Activated CD4-positive, alpha-beta T cell treated with anti-CD3 and anti-CD28 coated beads for 36 hours (primary cell): ENCODE results near the gene CHD2. TPM values are rescaled to one million over a fixed set of nuclear protein-coding genes. Genes with fewer than 3 reads are reported as not detected.

Source experiments
- ATAC-seq: fragments of 200-7000 bp; cut with Tn5 transposase; one replicate; pipeline ENCODE4 v1.10.0; 2021; ENCODE audit warnings: mild to moderate bottlenecking, moderate library complexity
- CTCF ChIA-PET: fragments of 350-600 bp; sonication (Branson Sonifier 250); formaldehyde crosslinking; loops from one replicate; lab custom pipeline; 2021; ENCODE audit warnings: antibody characterized with exemption; lab: Charles Lee
- POLR2A ChIA-PET: fragments of 350-600 bp; sonication (Branson Sonifier 250); formaldehyde crosslinking; loops from one replicate; lab custom pipeline; 2021; ENCODE audit warnings: antibody characterized with exemption, inconsistent platforms; lab: Charles Lee
- DNase-seq: peaks from one replicate; pipeline ENCODE4 v3.0.0-alpha.2; 2020
- H3K27ac Mint-ChIP-seq: one replicate; pipeline ENCODE4 v1.8.0; 2021; ENCODE audit warnings: mixed read lengths
- H3K27me3 Mint-ChIP-seq: one replicate; pipeline ENCODE4 v1.8.0; 2021; ENCODE audit warnings: mixed read lengths
- H3K36me3 Mint-ChIP-seq: one replicate; pipeline ENCODE4 v1.8.0; 2021; ENCODE audit warnings: low read depth, mixed read lengths
- H3K4me1 Mint-ChIP-seq: one replicate; pipeline ENCODE4 v1.8.0; 2021; ENCODE audit warnings: mixed read lengths
- H3K4me3 Mint-ChIP-seq: one replicate; pipeline ENCODE4 v1.8.0; 2021; ENCODE audit warnings: mild to moderate bottlenecking, moderate library complexity, mixed read lengths
- H3K9me3 Mint-ChIP-seq: one replicate; pipeline ENCODE4 v1.8.0; 2021; ENCODE audit warnings: low read depth, mixed read lengths
- intact Hi-C, 2 experiments: fragments of 100-400 bp; cut with DNase I in 1 of 2; cut with micrococcal nuclease in 1 of 2; formaldehyde crosslinking; loops; one replicate each; pipeline versions ENCODE4 v1.14.2 to v1.15.1; 2022 to 2024; cut with DNase I, micrococcal nuclease
- total RNA-seq, 2 experiments: library from RNA; stranded (reverse); gene quantifications; one replicate each; pipeline ENCODE4 v1.2.3, GENCODE V29; 2021

Gene CHD2
- total RNA-seq, 2 experiments from 2014 or later, result 118 to 149 TPM

DNA sequence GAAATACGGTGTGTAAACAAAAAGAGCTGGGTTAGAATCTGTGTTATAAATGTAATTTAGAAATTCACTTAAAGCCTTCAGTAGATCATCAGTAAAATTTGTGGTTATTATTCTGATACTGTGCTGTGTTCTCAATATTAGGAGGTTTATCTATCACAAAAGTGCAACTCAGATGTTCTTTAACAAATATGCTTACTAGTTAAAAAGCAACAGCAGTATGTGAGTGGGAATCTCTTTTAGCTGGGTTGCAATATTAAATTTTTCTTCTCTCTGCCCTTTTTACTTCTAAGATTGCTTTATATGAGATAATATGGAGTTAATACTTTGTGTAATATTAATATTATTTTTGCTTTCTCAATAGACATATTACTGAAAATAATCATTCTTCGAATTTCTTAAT lies 53.4 kb downstream of the CHD2 start:
- no peaks in the 10 kb centered on the region for H3K27me3 Mint-ChIP-seq
- POLR2A ChIA-PET, result no interaction called here
- peaks cover 23% of the 10 kb centered on the region for H3K4me1 Mint-ChIP-seq
- H3K36me3 Mint-ChIP-seq, result peaks cover 76% of the 10 kb centered on the region
- no peak for DNase-seq
- no peak for ATAC-seq
- no peak overlapping the region for H3K27ac Mint-ChIP-seq
- H3K9me3 Mint-ChIP-seq, result peaks cover 14% of the 10 kb centered on the region
- intact Hi-C loops, result no loop called here
- H3K4me3 Mint-ChIP-seq, result no peak overlapping the region
- CTCF ChIA-PET, result interaction anchor here (0.7 to 3.5 kb wide), 16 partner anchors 9 to 156 kb away, joined by 3 to 19 read pairs (median 4); no protein-coding TSS in a partner anchor

DNA sequence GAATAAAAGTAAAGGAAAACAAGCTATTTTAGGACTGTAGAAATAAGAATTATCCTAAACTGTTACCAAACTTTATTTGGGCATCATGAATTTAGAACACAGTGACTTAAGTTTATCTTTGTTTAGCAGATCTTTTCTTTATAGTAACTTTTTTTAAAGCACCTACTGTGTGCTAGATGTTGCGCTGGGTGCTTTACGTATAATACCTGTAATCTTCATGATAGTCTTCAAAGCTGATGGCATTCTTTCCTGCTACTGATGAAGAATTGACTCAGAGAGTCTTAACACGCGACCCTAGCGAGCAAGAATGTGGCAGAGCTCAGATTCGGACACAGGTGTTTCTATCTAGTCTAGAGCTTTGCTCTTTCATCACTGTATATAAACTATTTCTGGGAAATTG lies 53.9 kb downstream of the CHD2 start:
- DNase-seq, result no peak
- Mint-ChIP-seq H3K4me3 (no peak overlapping the region), H3K27me3 (no peaks in the 10 kb centered on the region), H3K36me3 (peaks cover 76% of the 10 kb centered on the region), H3K4me1 (peaks cover 27% of the 10 kb centered on the region), H3K27ac (no peak overlapping the region), H3K9me3 (peaks cover 12% of the 10 kb centered on the region)
- POLR2A ChIA-PET, result no interaction called here
- no peak for ATAC-seq
- CTCF ChIA-PET, result interaction anchor here (0.7 to 3.5 kb wide), 18 partner anchors 8 to 157 kb away, joined by 3 to 19 read pairs (median 4); no protein-coding TSS in a partner anchor
- intact Hi-C loops, result no loop called here

DNA sequence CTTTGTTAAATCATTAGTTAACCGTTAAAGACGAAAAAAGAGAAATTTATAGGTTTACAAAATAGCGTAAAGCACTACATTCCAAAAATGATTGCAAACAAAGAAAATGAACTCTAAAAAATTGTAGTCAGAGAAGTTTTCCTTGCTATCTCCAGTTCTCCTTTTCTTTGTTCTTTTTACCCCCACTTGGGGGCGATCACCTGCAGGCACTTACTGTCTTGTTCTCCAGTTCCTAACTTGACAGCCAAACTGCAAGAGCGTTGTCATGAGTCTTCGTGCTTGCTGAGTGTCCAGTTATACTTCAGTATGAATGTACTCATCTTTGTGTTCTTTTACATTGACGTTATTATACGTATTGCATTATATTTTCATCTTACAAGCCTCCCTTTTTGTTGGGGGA lies 54.5 kb downstream of the CHD2 start:
- Mint-ChIP-seq H3K36me3 (peaks cover 75% of the 10 kb centered on the region), H3K27ac (no peak overlapping the region), H3K4me1 (peaks cover 33% of the 10 kb centered on the region), H3K9me3 (peaks cover 7% of the 10 kb centered on the region), H3K4me3 (no peak overlapping the region), H3K27me3 (no peaks in the 10 kb centered on the region)
- ChIA-PET CTCF (interaction anchor here (0.8 to 3.5 kb wide), 13 partner anchors 8 to 152 kb away, joined by 3 to 19 read pairs (median 5); no protein-coding TSS in a partner anchor), POLR2A (no interaction called here)
- intact Hi-C loops, result no loop called here
- DNase-seq, result peak; percentile 28
- ATAC-seq, result no peak

DNA sequence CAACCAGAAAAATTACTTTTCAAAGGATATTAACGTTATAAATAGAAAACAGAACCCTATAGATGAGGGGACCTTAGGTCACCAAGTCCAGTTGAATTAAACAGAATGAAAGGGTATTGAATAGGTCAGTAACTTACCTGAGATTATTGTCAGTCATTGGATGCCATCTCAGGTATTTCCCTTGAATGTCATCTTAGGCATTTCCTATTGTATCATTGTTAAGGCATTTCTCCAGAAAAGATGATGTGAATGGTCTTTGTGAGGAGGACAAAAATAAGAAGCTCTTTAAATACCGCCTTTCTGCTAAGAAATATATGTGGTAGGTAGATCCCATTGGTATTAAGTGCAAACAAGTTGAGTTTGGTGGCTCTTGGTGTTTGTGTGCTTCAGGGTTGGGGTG lies 55.6 kb downstream of the CHD2 start:
- intact Hi-C loops, result loop anchor here in 1 of 2 experiments (2.0 kb wide), 1 partner anchor 33 kb away; no protein-coding TSS in a partner anchor
- Mint-ChIP-seq H3K36me3 (peaks cover 69% of the 10 kb centered on the region), H3K4me3 (no peak overlapping the region), H3K27me3 (no peaks in the 10 kb centered on the region), H3K9me3 (peaks cover 2% of the 10 kb centered on the region), H3K27ac (no peak overlapping the region), H3K4me1 (peaks cover 40% of the 10 kb centered on the region)
- POLR2A ChIA-PET, result interaction anchor here (0.6 kb wide), 1 partner anchor 89 kb away, joined by 3 read pairs; no protein-coding TSS in a partner anchor
- ATAC-seq (no peak), DNase-seq (no peak)
- CTCF ChIA-PET, result interaction anchor here (0.6 to 1.6 kb wide), 5 partner anchors 19 to 159 kb away, joined by 3 to 9 read pairs (median 3); no protein-coding TSS in a partner anchor

DNA sequence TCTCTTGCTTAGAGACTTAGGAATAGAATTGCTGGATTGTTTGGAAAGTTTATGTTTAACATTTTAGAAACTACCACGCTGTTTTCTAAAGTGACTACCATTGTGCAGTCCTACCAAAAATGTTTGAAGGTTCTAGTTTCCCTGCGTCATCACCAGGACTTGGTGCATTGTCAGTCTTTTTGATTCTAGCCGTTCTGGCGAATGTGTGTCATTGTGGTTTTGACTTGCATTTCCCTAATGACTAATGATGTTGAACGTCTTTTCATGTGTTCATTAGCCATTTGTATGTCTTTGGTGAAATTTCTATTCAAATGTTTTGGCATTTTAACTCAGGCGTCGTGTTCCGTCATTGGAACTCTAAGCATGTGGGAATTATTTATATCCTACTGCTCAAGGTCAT lies 58.0 kb downstream of the CHD2 start:
- Mint-ChIP-seq H3K27me3 (no peaks in the 10 kb centered on the region), H3K4me1 (peaks cover 58% of the 10 kb centered on the region), H3K36me3 (peaks cover 75% of the 10 kb centered on the region), H3K4me3 (peak overlapping the region; percentile 36), H3K9me3 (peaks cover 2% of the 10 kb centered on the region), H3K27ac (peak overlapping the region; percentile 83)
- ChIA-PET CTCF (interaction anchor here (0.7 kb wide), 1 partner anchor 10 kb away, joined by 3 read pairs; no protein-coding TSS in a partner anchor), POLR2A (no interaction called here)
- intact Hi-C loops, result loop anchor here (1.0 to 2.0 kb wide), 4 partner anchors 15 to 150 kb away; no protein-coding TSS in a partner anchor
- DNase-seq (peak; percentile 75), ATAC-seq (peak; percentile 91)

DNA sequence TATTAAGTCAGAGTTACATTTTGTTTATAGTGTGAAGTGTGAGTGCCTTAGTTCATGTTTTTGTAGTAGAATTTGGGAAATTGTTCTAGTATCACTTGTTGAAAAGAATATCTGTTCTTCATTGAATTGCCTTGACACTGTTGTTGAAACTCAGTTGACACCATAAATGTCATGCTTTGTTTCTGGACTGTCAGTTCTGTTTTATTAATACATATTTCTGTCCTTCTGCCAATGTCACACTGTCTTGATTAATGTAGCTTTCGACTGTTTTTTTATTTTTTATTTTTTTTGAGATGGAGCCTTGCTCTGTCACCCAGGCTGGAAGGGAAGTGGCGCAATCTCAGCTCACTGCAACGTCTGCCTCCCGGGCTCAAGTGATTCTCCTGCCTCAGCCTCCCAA lies 59.1 kb downstream of the CHD2 start:
- Mint-ChIP-seq H3K27me3 (no peaks in the 10 kb centered on the region), H3K27ac (peak overlapping the region; percentile 62), H3K4me1 (peaks cover 61% of the 10 kb centered on the region), H3K36me3 (peaks cover 79% of the 10 kb centered on the region), H3K9me3 (peaks cover 2% of the 10 kb centered on the region), H3K4me3 (no peak overlapping the region)
- ATAC-seq, result no peak
- DNase-seq, result no peak
- intact Hi-C loops, result loop anchor here (2.0 kb wide), 3 partner anchors 16 to 60 kb away; no protein-coding TSS in a partner anchor
- POLR2A ChIA-PET, result no interaction called here
- CTCF ChIA-PET, result no interaction called here

DNA sequence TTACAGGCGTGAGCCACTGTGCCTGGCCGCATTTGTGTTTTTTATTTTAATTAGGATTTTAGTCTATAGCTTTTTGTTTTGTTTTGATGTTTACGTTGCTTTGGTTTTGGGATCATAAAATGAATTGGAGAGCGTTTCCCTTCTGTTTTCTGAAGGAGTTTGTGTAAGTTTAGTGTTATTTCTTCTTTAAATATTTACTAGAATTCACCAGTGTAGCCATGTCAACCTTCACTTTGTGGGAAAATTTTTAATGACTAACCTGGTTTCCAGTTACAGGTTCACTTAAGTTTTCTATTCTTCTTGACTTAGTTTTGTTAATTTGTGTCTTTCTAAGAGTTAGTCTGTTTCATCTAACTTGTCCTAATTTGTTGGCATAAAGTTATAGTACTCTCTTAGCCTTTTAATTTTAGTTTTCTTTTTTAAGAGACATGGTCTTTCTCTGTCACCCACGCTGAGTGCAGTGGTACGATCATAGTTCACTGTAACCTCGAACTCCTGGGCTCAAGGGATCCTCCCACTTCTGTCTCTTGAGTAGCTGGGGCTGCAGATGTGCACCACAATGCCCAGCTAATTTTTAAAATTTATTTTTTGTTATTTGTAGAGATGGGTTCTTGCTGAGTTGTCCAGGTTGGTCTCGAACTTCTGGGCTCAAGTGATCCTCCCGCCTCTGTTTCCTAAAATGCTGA lies 61.0 kb downstream of the CHD2 start:
- POLR2A ChIA-PET, result interaction anchor here (0.7 kb wide), 1 partner anchor 14 kb away, joined by 9 read pairs; no protein-coding TSS in a partner anchor
- ATAC-seq, result no peak
- Mint-ChIP-seq H3K4me1 (peaks cover 61% of the 10 kb centered on the region), H3K27ac (peak overlapping the region; percentile 31), H3K36me3 (peaks cover 74% of the 10 kb centered on the region), H3K9me3 (peaks cover 2% of the 10 kb centered on the region), H3K27me3 (no peaks in the 10 kb centered on the region), H3K4me3 (no peak overlapping the region)
- intact Hi-C loops, result no loop called here
- CTCF ChIA-PET, result interaction anchor here (0.6 to 1.5 kb wide), 3 partner anchors 14 to 1422 kb away, joined by 4 to 6 read pairs (median 6); no protein-coding TSS in a partner anchor
- DNase-seq, result no peak

DNA sequence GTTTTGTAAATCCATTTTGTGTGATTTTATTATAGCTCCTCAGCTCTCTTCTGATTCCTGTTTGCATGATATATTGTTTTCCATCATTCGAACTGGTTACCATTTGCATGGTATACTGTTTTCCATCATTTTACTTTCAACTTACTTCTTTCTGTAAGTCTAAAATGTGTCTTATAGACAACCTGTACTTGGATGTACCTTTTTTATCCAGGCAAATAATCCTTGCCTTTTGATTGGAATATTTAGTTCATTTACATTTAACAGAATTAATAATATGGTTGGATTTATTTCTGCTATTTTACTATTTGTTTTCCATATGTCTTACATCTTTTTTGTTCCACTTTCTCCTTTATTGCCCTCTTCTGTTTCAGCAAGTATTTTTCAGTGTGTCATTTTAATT lies 62.8 kb downstream of the CHD2 start:
- Mint-ChIP-seq H3K36me3 (peaks cover 74% of the 10 kb centered on the region), H3K27me3 (no peaks in the 10 kb centered on the region), H3K4me1 (peaks cover 47% of the 10 kb centered on the region), H3K4me3 (no peak overlapping the region), H3K27ac (no peak overlapping the region), H3K9me3 (peaks cover 2% of the 10 kb centered on the region)
- ATAC-seq (no peak), DNase-seq (no peak)
- intact Hi-C loops, result no loop called here
- CTCF ChIA-PET, result interaction anchor here (0.7 to 2.8 kb wide), 2 partner anchors 9 to 636 kb away, joined by 3 to 9 read pairs; no protein-coding TSS in a partner anchor
- POLR2A ChIA-PET, result no interaction called here

DNA sequence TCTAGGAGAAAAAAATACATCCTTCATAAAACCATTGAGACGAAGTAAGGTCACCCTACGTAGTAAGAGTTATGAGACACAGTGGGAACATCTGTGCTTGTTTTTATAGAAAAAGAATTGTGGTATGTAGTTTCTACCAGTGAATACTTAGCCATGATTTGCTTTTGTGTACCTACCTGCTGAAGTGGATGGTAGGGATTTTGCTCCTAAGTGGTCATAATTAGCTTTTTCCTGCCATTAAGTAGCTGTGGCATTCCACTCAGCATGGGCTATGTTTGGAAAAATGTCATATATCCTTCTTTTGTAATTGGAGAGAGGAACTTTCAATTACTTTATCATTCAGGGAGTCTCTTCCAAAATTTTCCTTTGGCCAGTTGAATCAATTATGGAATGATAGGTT lies 63.7 kb downstream of the CHD2 start:
- intact Hi-C loops, result no loop called here
- Mint-ChIP-seq H3K36me3 (peaks cover 74% of the 10 kb centered on the region), H3K4me3 (no peak overlapping the region), H3K27ac (peak overlapping the region; percentile 33), H3K4me1 (peaks cover 39% of the 10 kb centered on the region), H3K9me3 (peaks cover 2% of the 10 kb centered on the region), H3K27me3 (no peaks in the 10 kb centered on the region)
- CTCF ChIA-PET, result interaction anchor here (1.0 to 2.8 kb wide), 3 partner anchors 10 to 53 kb away, joined by 3 to 9 read pairs (median 5); no protein-coding TSS in a partner anchor
- DNase-seq (no peak), ATAC-seq (no peak)
- POLR2A ChIA-PET, result no interaction called here

DNA sequence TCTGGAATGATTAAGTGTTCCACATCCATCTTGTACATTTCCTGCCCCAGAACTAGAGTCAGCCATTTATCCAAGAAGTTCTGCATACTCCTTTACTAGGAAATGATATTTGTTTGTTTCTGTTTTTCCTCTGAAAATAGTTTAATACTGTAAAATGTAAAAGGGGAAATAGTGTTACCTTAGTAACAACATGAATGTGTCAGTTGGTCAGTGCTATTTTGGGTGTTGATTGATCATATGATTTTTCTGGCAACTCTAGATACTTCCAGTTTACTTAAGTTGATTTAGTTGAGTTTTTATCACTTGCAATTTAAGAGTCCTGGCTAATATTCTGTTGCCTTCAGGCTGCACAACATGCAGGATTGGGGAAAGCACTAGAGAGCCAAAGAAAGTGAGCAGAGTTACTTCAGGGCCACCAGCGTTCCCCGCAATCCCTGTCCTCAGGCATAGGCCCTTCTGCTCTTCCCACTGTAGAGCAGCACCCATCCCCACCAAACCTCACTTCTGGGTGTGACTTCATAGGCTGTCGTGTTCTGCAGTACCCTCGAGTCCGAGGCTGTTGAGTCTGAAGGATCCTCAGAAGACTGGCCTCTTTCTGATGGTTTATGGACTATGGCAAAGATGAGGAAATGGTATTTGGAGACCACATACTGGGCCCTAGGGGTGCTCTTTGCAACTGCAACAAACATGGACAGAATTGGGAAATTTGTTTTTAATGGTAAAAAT lies 69.0 kb downstream of the CHD2 start:
- DNase-seq (no peak), ATAC-seq (peak; percentile 23)
- H3K4me3 Mint-ChIP-seq, result no peak overlapping the region
- no peaks in the 10 kb centered on the region for H3K9me3 Mint-ChIP-seq
- intact Hi-C loops, result loop anchor here in 1 of 2 experiments (2.0 kb wide), 1 partner anchor 14 kb away; no protein-coding TSS in a partner anchor
- H3K27ac Mint-ChIP-seq, result peak overlapping the region; percentile 42
- H3K36me3 Mint-ChIP-seq, result peaks cover 72% of the 10 kb centered on the region
- POLR2A ChIA-PET, result no interaction called here
- peaks cover 13% of the 10 kb centered on the region for H3K4me1 Mint-ChIP-seq
- H3K27me3 Mint-ChIP-seq, result no peaks in the 10 kb centered on the region
- CTCF ChIA-PET, result interaction anchor here (1.1 to 2.8 kb wide), 5 partner anchors 15 to 172 kb away, joined by 3 to 11 read pairs (median 4); no protein-coding TSS in a partner anchor

DNA sequence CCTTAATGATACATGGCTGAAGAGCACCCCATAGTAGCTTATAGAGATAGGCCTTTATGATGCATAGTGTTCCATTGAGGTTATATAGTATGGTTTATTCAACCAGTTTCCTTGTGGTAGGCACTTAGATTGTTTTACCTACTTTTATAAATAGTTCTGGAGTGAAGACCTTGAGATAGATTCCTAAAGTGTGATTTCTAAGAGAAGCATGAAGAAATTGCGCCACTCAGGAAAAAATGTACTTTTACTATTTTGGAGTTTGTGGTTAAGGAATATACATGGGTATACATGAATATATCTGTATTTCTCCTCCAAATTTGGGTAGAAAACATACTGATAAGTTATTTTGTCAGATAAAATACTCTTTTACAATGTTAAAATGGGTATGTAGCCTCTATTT lies 70.5 kb downstream of the CHD2 start:
- CTCF ChIA-PET, result interaction anchor here (1.0 to 1.8 kb wide), 4 partner anchors 44 to 174 kb away, joined by 3 to 5 read pairs (median 4); no protein-coding TSS in a partner anchor
- Mint-ChIP-seq H3K4me1 (peaks cover 10% of the 10 kb centered on the region), H3K36me3 (peaks cover 70% of the 10 kb centered on the region), H3K9me3 (no peaks in the 10 kb centered on the region), H3K27ac (peak overlapping the region; percentile 10), H3K27me3 (no peaks in the 10 kb centered on the region), H3K4me3 (no peak overlapping the region)
- intact Hi-C loops, result no loop called here
- ATAC-seq (no peak), DNase-seq (no peak)
- POLR2A ChIA-PET, result no interaction called here
